Mesothelial cell of epicardium (in vitro differentiated cells): ENCODE data around the gene SOX10. TPM values are rescaled to one million over a fixed set of nuclear protein-coding genes. Genes with fewer than 3 reads are reported as not detected.

ENCODE experiments used
- DNase-seq, 2 experiments: peaks; one replicate each; pipeline ENCODE4 v3.0.0; 2021; ENCODE audit warnings: low spot score in 2 of 2; ENCODE audit not compliant: unreplicated experiment in 2 of 2
- H3K27ac Mint-ChIP-seq: 2 replicates; pipeline ENCODE4 v1.8.0; 2021; ENCODE audit warnings: mixed read lengths
- H3K27me3 Mint-ChIP-seq: 2 replicates; pipeline ENCODE4 v1.8.0; 2021; ENCODE audit warnings: low read depth, mixed read lengths
- H3K36me3 Mint-ChIP-seq: 2 replicates; pipeline ENCODE4 v1.8.0; 2021; ENCODE audit warnings: mixed read lengths
- H3K4me1 Mint-ChIP-seq: 2 replicates; pipeline ENCODE4 v1.8.0; 2021; ENCODE audit warnings: mixed read lengths
- H3K4me3 Mint-ChIP-seq: 2 replicates; pipeline ENCODE4 v1.8.0; 2021; ENCODE audit warnings: mild to moderate bottlenecking, moderate library complexity, mixed read lengths
- H3K9me3 Mint-ChIP-seq: 2 replicates; pipeline ENCODE4 v1.8.0; 2021; ENCODE audit warnings: mixed read lengths
- total RNA-seq: library from RNA; stranded (reverse); gene quantifications from 3 replicates; pipeline ENCODE4 v1.2.1, GENCODE V29; 2021
- TF ChIP-seq, protein P1 (sequence below): fragments of 200-600 bp; sonication (generic); IDR thresholded peaks from one replicate; pipeline ENCODE4 v1.5.0; 2021; ENCODE audit warnings: antibody characterized with exemption; ENCODE audit not compliant: unreplicated experiment

Gene SOX10
- total RNA-seq, 1 donor from 2014 or later = 0.09 TPM

DNA sequence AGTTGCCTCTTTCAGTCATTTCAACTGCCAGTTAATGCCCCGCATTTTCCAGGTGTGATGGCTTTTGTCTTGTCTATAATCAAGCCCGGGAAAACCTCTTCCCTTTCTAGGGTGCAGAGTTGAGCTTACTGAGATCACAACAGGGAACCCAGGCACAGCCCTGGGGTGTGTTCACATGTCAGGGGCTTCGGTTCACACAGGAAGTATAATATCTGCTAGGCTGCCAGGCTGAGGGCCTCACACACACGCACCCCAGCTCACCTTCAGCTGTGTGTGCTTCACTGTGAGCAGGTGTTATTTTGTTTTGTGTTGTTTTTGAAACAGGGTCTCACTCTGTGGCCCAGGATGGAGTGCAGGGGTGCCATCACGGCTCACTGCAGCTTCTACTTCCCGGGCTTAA lies 9.7 kb upstream of the SOX10 start:
- Mint-ChIP-seq H3K9me3 (no peaks in the 10 kb centered on the region), H3K27me3 (no peaks in the 10 kb centered on the region), H3K4me1 (peaks cover 16% of the 10 kb centered on the region), H3K36me3 (no peaks in the 10 kb centered on the region), H3K4me3 (no peak overlapping the region), H3K27ac (no peak overlapping the region)
- TF ChIP-seq, protein P1, sequence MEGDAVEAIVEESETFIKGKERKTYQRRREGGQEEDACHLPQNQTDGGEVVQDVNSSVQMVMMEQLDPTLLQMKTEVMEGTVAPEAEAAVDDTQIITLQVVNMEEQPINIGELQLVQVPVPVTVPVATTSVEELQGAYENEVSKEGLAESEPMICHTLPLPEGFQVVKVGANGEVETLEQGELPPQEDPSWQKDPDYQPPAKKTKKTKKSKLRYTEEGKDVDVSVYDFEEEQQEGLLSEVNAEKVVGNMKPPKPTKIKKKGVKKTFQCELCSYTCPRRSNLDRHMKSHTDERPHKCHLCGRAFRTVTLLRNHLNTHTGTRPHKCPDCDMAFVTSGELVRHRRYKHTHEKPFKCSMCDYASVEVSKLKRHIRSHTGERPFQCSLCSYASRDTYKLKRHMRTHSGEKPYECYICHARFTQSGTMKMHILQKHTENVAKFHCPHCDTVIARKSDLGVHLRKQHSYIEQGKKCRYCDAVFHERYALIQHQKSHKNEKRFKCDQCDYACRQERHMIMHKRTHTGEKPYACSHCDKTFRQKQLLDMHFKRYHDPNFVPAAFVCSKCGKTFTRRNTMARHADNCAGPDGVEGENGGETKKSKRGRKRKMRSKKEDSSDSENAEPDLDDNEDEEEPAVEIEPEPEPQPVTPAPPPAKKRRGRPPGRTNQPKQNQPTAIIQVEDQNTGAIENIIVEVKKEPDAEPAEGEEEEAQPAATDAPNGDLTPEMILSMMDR = no peak
- no peak for DNase-seq

DNA sequence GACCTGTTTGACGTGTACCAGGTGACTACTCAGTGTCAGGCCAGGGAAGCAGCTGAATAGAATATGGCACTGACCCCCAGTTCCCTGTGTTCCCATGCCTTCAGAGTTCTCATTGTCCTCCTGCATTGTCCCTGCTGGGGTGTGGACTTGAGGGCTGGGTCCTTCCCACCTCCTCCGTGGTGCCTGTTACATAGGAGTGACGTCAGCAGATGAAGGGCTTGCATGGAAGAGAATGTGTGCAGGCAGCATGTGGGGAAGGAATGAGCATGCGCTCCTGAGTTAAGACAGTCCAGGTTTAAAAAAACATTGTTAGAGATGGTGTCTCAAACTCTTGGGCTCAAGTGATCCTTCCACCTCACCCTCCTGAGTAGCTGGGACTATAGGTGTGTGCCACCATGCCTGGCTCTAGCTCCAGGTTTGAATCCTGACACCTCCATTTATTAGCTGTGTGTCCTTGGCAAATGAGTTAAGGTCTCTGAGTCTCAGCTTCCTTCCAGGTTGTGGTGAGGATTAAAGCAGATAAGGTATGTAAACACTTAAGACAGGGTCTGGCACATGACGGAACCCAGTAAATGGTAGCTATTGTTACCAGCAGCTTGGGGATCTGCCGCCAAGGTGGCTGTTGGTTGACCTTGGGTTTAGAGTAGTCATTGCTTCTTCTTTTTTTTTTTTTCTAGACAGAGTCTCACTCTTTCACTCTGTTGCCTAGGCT lies 7.5 kb upstream of the SOX10 start:
- DNase-seq = no peak
- H3K9me3 Mint-ChIP-seq = no peaks in the 10 kb centered on the region
- TF ChIP-seq, protein P1 = no peak
- no peaks in the 10 kb centered on the region for H3K27me3 Mint-ChIP-seq
- no peak overlapping the region for H3K27ac Mint-ChIP-seq
- H3K36me3 Mint-ChIP-seq = no peaks in the 10 kb centered on the region
- H3K4me3 Mint-ChIP-seq = no peak overlapping the region
- no peaks in the 10 kb centered on the region for H3K4me1 Mint-ChIP-seq

DNA sequence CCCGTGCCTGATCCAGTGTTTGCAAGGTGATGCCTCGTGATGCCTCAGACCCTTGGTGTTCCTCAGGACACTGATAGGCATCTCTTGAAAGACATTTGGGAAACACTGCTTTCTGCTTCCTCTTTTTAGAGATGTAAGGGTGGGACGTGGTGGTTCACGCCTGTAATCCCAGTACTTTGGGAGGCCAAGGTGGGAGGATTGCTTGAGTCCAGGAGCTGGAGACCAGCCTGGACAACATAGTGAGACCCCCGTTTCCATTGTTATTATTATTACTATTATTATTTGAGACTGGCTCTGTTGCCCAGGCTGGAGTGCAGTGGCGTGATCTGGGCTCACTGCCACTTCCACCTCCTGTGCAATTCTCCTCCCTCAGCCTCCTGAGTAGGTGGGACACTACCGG lies 6.5 kb upstream of the SOX10 start:
- TF ChIP-seq, protein P1 = no peak
- Mint-ChIP-seq H3K9me3 (no peaks in the 10 kb centered on the region), H3K4me3 (no peak overlapping the region), H3K36me3 (no peaks in the 10 kb centered on the region), H3K4me1 (no peaks in the 10 kb centered on the region), H3K27ac (no peak overlapping the region), H3K27me3 (no peaks in the 10 kb centered on the region)
- DNase-seq = no peak

DNA sequence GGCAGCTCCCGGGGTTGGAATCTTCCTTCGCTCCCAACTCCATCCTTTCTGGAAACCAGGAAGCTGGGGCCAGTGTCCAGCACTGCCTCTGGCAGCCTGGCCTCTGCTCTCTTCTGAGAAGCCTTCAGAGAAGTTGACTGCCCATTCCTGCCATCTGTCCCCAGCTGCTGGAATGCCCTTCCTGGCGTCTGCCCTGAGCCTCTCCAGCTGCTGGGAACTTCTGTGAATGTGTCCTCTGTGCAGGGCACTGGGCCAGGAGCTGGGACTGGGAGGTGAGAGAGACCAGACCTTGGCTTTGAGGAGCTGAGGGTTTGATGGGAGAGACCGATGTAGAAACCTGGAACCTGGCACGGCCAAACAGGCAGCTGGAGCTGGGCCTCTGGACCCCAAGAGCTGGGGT lies 5.9 kb upstream of the SOX10 start:
- H3K27ac Mint-ChIP-seq = no peak overlapping the region
- TF ChIP-seq, protein P1 = no peak
- DNase-seq = no peak
- no peak overlapping the region for H3K4me3 Mint-ChIP-seq
- H3K4me1 Mint-ChIP-seq = no peaks in the 10 kb centered on the region
- H3K9me3 Mint-ChIP-seq = no peaks in the 10 kb centered on the region
- H3K27me3 Mint-ChIP-seq = peaks cover 3% of the 10 kb centered on the region
- no peaks in the 10 kb centered on the region for H3K36me3 Mint-ChIP-seq

DNA sequence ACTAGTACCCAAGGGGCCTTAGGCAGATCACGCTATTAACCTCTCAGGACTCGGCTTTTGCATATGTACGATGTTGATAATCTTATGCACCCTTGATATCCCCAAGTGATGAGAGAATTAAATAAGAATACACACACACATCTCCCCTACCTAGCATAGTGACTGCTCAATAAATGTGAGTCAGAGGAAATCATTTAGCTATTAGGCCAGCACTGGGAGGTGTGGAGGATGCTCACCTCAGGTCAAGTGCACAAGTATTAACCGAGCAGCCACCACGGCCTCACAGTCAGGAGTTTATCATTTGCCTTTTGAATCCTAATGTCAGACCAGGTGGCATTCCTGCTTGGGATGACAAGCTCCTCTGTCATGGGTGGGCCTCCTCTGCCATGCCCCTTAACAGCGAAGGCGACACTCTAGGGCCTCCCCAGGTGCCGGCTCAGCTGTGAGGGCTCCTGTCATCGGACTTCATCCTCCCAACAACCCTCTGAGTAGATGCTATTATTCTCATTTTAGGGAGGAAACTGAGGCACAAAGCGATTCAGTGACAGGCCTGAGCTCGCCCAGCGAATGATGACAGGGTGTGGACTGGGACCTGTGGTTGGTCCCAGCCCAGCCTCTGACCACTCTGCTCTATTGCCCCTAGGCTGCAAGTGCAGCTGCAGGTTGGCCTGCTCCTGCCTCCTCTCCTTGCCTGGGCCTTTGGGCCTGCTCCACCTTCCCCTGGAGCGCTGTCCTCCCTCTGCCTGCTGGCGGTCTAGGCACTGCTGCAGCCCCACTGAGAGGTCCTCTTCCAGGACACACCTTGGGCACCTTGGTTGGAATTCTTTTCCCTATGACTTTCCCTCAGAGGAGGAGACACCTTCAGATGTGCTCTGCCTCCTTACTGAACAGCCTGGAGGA lies 5.0 kb upstream of the SOX10 start:
- H3K9me3 Mint-ChIP-seq = no peaks in the 10 kb centered on the region
- no peak for DNase-seq
- H3K4me1 Mint-ChIP-seq = no peaks in the 10 kb centered on the region
- TF ChIP-seq, protein P1 = no peak
- peaks cover 11% of the 10 kb centered on the region for H3K27me3 Mint-ChIP-seq
- no peak overlapping the region for H3K27ac Mint-ChIP-seq
- H3K36me3 Mint-ChIP-seq = no peaks in the 10 kb centered on the region
- no peak overlapping the region for H3K4me3 Mint-ChIP-seq
